GM19240 (cell line): ENCODE data around the gene TCF20.

Experiments used
- DNase-seq: peaks from one replicate; pipeline ENCODE4 v3.0.0; 2011; ENCODE audit warnings: low spot score; ENCODE audit not compliant: insufficient read length

Gene TCF20

GRCh38 chr22:42282252-42282942 lies 11.9 kb upstream of the TCF20 start:
- no peak for DNase-seq

- no peak for DNase-seq
Measured at GRCh38 chr22:42281706-42282251, 11.3 kb upstream of the TCF20 start.

DNA sequence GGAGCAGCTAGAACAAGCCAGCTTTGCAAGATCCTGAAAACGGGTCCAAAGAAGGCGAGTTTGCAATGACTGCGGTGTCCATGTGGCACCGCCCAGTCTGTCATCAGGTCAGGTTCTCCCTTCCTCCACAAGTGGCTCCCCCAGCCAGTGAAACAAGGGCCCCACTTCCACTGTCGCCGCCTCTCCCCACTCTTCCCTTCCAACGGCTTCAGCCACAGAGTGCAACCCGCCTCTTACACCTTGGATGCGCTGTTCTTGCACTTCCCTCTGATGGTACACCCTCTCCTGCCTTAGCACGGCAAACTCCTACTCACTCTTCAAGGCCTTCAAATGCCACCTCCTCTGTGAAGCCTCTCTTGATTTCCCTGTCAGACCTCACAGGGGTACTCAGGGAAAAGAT lies 10.8 kb upstream of the TCF20 start:
- no peak for DNase-seq

DNA sequence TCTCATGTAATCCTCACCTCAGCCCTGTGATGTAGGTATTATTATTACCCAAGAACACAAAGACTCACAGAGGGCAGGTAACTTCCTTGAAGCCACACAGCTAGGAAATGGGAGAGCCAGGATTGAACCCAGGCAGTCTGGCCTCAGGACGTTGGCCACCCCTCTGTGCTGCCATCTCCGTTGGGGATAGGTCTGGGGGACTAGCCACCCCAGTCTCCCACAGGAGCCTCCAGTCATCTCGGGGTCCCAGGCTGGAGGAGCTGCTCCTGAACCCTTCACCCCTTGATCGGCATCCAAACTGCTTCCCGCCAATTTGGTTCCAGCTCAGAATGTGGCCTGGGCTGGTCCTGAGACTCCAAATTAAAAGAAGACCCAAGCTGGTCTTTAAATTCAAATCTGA lies 10.4 kb upstream of the TCF20 start:
- no peak for DNase-seq

DNA sequence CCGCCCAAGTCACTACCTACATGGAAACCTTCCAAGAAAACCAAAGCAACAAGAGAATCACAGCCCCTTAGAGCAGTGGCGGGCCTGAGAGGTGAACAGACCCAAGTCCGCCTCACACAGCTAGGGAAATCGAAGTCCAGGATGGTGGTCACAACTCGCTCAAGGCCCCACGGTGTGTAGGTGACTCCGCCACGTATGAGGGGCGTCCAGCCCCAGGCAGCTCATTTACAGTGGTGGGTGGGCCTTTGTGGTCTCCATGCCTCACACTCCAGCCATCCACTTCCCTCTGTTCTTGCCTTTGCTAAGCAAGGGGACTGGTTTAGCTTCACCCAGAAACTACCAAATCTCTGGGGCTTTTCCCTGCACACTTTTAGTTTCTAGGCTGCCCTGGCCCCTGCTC lies 9.7 kb upstream of the TCF20 start:
- DNase-seq, result no peak

DNA sequence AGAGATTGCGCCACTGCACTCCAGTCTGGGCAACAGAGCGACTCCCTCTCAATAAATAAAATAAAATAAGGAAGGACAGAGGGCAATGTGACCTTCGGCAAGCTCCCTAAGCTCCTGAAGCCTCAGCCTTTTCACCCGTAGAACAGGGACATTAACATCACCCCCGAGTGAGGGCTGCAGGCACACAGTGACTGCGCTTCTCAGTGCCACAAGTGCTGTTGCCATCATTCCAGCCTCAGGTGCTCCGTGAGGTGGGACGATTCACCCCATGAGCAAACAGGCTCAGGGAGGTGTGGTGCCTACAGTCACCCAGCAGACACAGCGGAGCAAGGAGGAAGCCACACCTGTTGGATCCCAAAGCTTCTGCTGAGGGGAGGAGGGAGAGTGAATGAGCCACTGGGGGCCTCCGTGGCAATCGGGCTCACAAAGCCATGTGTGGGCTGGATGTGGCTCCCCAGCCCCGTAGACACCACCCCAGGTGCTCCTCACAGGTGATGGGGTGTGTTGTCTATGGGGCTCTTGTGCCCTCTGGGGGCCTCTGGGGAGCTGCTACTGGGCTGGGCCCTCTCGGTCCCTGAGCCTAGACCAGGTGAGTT lies 9.1 kb upstream of the TCF20 start:
- DNase-seq, result no peak

GRCh38 chr22:42277988-42278776 lies 7.7 kb upstream of the TCF20 start:
- no peak for DNase-seq

DNA sequence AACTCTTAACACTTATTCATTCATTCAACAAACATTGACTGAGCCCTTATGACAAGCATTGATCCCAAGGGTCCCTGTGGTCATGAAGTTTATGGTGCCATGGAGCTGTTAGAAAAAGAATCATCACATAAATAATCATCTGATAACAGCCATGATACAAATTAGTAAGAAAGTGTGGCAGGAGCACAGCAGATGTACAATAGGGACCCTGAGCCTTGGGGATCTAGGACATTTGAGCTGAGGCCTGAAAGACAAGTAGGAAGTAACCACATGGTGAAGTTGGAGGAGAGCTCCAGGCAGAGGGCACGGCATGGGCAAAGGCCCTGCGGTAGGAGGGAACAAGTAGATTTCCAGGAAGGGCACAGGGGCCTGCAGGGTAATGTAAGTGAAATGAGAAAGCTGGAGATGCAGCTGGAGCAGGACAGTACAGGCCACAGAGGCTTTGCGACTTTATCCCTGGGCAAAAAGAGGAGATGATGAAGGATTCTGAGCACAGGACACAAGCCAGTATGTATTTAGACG lies 6.8 kb upstream of the TCF20 start:
- DNase-seq, result no peak

DNA sequence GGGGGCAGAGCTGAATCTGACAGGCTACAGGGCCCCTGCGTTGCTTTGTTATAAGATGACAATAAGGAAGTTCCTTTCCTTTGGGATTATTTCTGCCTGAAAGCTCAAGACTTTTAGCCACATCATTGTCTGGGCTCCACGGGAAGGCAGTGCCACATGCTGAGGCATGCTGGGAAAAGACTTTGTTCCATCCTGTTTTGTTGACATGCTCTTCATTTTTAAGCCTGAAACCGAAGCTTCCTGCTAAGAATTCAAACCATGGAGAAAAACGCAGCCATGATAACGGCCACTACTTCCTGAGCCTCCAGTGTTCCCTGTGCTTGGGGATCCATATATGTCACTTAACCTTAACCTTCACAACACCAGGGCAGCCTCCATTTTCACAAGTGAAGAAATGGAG lies 5.5 kb upstream of the TCF20 start:
- no peak for DNase-seq

DNA sequence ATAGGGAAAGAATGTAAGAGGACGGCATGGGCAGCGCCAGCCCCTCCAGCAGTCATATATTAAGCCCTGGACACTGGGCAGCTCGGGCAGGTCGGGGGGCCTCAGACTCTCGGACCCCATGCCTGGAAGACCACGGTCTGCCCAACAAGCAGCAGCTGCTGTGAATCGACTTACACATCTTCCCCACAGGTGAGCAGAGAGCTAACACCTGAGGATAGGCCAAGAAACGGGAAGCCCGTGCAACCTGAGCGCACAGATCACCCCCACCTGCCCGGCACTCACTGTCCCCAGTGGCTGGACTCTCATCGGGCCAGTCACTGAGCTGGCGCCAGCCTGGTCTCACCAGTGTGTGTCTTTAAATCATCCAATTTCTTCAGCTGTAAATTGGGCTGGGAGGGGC lies 4.7 kb upstream of the TCF20 start:
- DNase-seq, result no peak

DNA sequence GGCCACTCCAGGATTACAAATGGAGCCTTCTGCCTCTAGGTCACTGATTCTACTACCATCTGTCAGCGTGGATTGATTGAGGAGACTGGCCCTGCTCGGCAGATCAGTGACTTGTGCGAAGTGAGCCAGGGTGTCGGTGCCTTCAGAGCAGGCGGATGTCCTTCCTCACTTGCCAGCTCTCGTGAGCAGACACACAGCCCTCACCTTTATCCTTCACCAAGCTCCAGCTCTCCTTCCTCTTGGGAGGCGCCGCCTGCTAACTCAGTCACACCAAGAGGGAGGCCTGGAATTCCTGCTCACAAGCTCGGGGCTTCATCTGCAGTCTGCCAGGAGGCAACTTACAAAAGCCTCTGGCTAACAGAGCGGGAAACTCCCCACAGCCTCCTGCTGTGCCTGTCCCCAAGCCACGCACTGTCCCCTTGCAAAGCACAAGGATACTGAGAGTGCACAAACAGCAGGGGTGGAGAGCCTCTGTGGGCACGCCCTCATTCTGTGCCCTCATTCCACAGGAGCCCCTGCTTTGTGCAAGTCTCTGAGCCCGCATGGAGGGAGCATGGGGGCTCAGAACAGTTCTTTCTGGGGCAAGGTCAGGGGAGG lies 3.5 kb upstream of the TCF20 start:
- no peak for DNase-seq

DNA sequence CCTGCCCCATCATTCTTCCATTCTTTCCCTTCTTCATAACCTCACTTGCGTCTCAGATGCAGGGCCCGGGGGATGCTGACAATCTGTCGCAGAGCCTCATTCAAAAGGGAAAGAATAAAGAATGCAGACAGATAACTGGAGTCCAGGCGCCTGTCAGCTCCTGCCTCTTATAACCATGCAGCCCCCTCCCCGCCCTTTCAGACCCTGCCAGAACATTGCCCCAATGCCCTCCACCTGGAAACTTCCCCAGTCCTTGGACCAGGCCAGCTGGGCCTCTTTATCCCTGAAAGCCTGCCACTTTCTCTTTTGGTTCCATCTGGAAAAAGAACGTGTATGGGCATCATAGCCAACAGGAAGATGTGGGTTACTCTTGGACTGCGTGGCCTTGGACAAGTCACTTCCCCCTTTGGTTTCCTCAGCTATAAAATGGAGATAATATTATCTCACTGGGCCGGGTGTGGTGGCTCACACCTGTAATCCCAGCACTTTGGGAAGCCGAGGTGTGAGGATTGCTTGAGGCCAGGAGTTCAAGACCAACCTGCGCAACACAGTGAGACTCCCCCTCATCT lies 2.1 kb upstream of the TCF20 start:
- DNase-seq, result no peak

DNA sequence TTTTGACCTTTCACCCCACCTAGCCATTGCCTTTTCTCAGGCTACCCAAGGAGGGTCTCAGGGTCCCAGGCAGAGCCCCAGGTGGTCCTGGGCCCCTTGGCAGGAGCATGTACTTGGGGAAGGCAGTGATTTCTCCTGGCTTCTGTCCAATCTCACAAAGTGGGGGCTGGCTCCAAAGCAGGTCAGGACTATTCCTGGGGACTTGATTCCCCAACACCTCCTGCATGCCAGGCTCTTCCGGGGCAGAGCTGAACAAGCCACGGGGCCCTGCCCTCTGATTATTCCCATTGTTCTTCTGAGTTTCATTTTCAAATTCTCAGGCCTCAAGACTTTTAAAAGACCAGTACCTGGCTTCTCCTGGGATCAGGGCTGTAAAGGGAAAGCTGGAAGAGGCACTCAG lies 1.5 kb upstream of the TCF20 start:
- no peak for DNase-seq

GRCh38 chr22:42271191-42271813 lies 849 bp upstream of the TCF20 start:
- no peak for DNase-seq

- DNase-seq, result no peak
Measured at GRCh38 chr22:42270176-42270509, 310 bp downstream of the TCF20 start.

DNA sequence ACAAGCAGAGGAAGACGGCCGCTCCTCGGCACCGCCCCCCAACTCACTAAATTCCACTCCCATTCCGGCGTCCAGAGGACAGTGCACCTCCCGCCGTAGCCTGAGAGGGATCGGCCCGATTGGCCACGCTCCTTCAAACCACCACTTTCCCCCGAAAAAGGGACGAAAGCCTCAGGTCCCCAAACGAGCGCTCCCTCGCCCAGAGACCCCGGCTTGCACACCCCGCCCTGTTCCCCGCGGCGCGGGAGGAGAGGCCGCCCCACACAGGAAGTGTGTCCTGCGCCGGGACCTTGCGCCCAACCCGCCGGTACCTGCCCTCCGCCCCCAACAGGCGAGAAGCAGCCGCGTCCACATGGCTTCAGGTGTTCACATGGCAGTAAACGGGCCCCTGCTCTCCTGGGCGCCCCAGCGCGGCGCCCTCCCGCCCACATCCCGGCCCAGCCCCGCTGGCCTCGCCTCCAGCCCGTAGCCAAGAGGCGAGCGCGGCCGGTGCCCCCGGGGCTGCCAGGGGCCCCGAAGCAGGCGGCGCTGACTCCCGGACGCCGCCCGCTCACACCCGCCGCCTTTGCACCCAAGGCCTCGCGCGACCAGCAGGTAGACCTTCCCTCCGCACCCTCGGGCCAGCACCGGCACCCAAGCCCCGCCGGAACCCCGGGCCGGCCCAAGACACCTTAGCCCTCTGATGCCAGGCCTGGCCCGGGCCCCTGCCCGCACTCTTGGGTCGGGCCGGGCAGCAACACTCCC lies 849 bp downstream of the TCF20 start:
- DNase-seq, result peak; percentile 78

- no peak for DNase-seq
Measured at GRCh38 chr22:42268852-42269410, 1.5 kb downstream of the TCF20 start.

DNA sequence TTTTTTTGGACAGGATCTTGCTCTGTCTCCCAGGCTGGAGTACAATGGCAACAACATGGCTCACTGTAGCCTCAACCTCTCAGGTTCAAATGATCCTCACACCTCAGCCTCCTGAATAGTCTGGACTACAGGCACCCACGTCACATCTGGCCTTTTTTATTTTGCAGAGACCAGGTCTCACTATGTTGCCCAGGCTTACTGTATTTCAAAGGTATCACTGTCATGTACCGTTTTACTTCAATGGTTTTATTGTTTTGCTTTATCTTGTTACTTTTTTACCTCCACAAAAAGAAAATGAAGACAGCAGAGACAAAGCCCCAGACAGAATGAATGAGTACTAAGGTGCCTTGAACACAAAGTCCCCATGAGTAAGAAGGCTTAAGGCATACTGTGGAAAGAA lies 5.1 kb downstream of the TCF20 start:
- no peak for DNase-seq

- no peak for DNase-seq
Measured at GRCh38 chr22:42263944-42264343, 6.5 kb downstream of the TCF20 start.

- DNase-seq, result no peak
Measured at GRCh38 chr22:42262964-42263363, 7.5 kb downstream of the TCF20 start.
